Stomach (tissue), 4 donors: Measurements from ENCODE around the gene KATNB1.

Experiments used
- CTCF ChIP-seq, 7 experiments: fragments of 450-650 bp in 4 of 7; fragments of 200-600 bp in 3 of 7; sonication (generic) in 3 of 7; IDR thresholded peaks; one replicate each; pipeline ENCODE4 v1.5.1; 2016 to 2019; ENCODE audit warnings: antibody characterized with exemption in 7 of 7, control low read depth in 2 of 7, mild to moderate bottlenecking in 1 of 7
- EP300 ChIP-seq: sonication (generic); formaldehyde crosslinking; IDR thresholded peaks from one replicate; pipeline ENCODE4 v1.6.1; 2017; ENCODE audit warnings: antibody characterized with exemption
- POLR2AphosphoS5 ChIP-seq, 3 donors: sonication (generic); formaldehyde crosslinking; IDR thresholded peaks; one replicate each; pipeline ENCODE4 v1.6.1; 2016; ENCODE audit warnings: antibody characterized with exemption in 3 of 3

- no peak for TF ChIP-seq CTCF (IDR thresholded peaks at IDR 0.05)
- TF ChIP-seq POLR2AphosphoS5 (IDR thresholded peaks at IDR 0.05): peak in 2 of 3 donors; percentile 39 to 53
- TF ChIP-seq EP300: no peak
Measured at GRCh38 chr16:57797526-57798266, 62.1 kb downstream of the KATNB1 start.
